RKO (cell line): ENCODE results near the gene HTRA3.

Experiments
- DNase-seq: peaks from one replicate; pipeline ENCODE4 v3.0.0-alpha.2; 2016; ENCODE audit warnings: low spot score

The HTRA3 gene

DNA sequence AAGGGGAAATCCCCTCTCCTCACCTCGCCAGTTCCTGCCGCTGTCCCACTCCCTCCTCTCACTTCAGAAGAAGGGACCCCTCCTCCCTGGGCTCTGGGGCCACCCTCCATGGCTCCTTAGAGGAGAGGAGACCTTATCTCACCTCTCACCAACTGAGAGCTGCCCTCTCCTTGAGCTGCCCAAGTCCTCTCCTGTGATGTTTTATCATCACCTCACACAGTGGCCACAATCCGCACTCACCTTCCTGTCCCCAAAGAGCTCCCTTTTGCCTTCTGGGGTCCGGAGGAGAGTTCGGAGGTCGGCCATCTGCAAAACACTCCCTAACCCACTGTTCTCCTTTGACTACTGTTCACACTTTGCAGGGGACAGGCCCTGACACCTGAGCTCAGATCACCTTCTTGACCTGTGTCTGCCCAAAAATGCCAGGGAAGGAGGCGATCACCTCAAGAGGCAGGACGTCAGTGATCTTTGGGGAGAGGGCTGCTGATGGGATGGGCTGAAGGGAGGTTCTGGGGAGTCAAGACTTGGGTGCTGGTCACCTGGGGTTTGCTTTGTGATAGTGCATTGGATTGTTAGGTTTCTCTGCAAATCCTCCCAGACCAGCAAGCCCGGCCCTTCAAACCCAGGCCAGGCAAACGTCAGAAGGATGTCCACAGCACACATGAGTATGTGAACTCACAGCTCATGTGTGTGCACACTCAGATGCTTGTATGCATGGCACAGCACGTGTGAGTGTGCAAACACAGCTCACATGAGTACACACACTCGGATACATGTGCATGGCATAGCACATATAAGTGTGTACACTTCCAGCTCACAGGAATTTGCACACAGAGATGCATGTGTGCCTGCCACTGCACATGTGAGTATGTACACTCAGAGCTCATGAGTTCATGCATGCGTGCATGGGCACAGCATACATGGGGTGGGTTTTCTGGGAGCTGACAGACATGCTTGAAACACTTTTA, 41.8 kb downstream of the HTRA3 start:
- DNase-seq = no peak

DNA sequence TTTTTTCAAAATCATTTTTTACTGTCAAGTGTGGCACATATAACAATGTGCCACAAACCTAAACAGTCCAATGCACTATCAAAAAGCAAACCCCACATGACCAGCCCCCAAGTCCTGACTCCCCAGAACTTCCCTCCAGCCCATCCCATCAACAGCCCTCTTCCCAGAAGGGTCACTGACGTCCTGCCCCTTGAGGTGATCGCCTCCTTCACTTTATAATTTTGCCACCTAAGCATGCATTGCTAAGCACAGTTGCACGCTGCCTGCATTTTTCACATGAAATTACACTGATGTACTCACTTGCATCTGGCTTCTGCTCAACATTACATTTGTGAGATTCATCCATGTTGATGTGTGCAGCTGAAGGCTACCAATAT, 42.5 kb downstream of the HTRA3 start:
- no peak for DNase-seq

DNA sequence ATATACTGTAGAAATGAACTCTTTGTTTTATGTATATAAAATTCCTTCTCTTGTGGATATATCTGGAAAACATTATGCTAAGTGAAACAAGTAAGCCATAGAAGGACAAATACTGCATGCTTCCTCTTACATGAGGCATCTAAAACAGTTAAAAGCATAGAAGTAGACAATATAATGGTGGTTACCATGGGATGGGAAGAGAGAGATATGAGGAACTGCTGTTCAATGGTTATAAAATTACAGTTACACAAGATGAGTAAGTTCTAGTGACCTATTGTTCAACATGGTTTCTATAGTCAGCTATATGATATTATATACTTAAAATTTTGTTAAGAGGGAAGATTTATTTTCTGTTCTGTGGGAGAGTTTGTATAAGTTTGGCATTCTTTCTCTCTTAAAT, 43.4 kb downstream of the HTRA3 start:
- no peak for DNase-seq

DNA sequence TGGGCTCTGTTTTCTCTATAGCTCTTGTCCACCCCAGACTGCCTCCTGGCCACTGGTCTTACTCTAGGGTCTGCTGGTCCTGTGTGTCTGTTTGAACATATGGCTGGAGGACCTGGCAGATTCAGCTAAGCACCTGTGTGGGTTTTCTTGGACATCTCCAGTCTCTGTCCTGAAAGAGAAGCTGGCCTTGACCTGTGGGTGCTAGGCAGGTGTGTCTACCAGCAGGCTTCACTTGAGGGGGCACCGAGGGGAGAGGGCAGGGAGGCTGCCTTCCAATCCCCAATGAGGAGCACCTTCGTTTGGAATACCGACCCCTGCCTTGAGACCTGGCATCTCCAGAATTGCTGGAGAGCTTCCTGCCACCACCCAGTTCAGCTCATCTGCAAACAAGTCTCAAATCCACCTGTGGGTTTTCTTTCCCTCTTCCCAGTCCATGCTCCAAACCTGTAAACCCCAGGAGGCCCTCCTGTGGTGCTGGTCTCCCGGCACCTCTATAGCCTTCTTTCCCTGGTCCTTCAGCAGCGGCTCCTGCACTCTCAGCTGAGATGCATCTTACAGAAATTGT, 45.2 kb downstream of the HTRA3 start:
- no peak for DNase-seq

DNA sequence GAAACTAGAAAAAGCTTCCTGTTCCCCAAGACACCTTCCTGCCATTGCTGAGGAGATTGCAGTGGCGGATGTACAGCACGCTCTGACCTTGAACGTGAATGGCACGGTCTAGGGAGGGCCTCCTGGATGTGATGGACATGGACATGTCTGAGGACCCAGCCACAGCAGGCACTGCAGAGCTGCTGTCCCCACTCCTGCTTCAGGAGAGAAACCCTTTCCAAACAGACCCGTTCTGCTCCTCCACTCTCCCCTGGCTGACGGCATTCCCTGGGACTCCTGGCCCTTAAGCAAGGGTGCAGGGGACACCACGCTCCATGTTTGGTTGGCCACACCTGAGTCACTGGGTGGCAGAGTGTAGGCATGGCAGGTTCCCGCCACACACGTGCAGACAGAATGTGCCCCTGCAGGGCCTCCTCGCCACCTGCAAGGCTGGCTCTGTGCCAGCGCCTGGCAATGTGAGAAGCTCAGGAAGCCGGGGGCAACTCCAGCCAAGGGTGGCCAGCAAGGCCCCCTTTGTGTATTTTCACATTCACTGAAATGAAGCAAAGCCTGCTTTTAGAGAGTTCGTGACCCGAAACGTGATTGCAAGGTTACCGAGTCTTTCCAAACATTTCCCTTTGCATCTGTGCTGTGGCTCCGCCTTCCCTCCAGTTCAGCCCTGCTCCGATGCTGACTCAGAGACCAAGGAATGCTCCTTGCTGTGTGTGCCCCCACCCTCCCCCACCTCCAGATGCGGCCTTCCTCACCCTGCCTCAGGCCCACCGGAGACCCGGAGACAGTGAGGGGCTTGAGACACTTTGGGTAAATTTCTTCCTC, 46.1 kb downstream of the HTRA3 start:
- peak; percentile 19 for DNase-seq

DNA sequence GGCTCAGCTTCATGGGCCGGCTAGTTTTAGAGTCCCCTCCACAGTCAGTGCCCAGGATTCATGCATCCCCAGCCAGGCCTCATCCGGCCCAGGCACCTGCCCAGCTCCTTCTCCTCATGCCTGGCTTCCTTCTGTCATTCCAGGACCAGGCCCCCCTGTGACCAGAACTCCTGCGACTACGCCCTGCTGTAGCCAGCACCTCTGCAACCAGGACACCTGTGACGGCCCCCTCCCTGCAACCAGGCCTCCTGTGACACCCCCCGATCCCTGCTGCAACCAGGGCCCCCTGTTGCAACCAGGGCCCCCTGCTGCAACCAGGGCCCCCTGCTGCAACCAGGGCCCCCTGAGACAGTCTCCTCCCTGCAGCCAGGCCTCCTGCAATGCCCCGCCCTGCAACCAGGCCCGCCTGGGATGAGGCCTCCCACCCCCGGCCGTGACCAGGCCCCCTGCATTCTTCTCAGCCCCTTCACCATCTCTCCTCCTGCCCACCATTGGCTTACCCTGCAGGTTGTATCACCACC, 46.8 kb downstream of the HTRA3 start:
- DNase-seq = no peak

DNA sequence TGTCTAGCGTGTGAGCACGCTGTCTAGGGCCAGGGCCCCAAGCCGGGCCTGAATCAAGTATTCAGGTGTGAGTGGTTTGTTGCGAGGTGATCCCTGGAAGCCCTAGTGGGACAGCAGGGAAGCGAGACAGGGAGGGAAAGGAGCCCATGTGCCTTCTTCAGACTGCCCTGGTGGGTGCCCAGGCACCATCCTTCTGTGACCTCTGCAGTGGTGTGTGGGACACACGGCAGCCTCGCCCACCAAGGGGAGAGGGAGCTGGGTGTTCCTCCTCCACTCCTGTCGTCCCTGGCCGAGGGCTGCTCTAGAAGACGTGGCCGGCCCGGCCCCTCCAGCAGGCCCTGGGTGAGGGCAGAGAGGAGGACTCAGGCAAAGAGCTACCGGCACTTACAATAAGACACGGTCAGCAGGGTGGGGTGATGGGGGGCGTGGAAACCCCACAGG, 47.4 kb downstream of the HTRA3 start:
- no peak for DNase-seq

DNA sequence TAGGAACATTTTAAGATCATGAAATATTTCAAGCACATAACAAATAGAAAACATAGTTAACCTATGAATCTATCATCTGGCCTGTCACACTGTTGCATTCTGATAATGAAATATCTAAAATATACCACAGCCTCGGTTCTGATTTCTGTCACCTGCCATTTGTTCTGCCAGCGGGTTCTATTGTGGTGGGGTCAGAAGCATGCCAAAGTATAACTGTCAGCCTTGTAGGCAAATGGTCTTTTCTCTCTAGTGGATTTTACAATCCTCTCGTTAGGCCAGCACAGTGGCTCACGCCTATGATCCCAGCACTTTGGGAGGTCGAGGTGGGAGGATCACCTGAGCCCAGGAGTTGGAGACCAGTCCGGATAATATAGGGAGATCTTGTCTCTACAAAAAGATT, 47.9 kb downstream of the HTRA3 start:
- no peak for DNase-seq

DNA sequence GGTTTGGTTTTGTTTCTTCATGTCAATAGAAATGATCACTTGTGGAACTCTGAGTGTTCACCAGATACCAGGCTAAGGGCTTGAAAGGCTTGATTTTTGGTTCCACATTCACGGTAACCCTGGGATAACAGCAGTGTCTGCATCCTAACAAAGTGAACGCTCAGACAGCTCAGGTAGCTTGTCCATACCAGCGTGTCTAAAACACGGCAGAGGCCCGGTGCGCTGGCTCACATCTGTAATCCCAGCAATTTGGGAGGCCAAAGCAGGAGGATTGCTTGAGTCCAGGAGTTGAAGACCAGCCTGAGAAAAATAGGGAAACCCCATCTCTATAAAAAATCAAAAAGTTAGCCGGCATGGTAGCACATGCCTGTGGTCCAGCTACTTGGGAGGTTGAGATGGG, 49.0 kb downstream of the HTRA3 start:
- DNase-seq = no peak

DNA sequence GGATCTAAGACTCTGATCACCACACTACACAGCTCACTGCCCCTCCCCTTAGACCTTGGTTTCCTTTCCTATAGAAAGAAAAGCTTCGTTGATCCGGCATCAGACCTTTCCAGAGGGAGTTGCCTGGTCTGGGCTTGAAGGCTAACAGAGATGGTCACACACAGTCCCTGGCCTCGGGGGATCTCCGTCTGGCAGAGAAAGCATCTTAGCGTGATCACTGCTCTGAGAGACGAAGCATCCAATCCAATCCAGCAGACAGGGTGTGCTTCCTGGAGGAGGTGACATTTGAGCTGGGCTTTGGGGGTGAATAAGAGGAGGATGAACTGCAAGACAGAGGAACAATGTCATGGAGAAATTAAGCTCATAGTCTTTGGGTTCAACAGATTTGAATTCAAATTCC, 49.5 kb downstream of the HTRA3 start:
- no peak for DNase-seq

DNA sequence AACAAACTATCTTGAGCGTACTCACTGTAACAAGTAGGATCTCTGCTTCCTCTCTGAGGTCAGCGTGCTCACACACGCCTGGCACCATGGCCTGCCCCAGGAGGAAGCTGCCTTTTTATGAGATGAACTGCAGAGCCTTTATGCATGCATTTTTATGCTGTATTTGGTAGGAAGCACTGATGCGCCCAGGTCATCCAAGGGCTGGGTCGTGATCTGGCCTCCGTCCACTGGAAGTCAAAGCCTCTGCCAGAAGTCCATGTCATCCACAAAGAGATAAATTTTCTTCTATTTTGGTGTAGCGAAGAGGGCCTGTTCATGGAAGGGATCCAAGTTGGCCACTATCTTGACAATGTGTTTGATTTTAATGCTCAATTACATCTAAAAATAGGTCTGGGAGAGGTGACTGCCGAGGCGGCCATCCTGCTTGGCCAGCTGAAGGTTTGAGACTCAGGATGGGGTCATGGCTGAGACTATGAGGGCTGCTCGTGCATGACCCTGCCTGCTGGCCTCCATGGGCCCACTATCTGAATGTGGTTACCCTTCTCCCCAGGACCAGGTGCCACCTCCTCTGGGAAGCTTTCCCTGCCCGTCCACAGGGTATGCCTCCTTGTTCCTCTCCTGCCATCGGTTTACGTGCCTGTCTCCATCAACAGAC, 50.3 kb downstream of the HTRA3 start:
- no peak for DNase-seq

DNA sequence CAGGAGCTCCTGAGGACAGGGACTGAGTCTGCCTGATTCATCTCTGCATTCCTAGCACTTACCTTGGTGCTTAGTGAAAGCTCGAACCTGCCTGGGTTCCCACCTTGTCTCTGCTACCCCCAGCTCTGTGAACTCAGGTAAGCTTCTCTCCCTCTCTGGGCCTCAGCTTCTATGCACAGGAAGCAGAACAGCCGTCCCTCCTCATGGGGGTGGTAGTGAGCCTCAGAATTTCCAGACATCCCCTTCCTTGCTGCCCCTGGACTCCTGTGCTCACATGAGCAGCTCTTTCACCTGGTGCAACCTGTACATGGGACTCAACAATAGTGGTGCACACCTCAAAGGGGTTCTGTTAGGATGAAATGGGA, 50.8 kb downstream of the HTRA3 start:
- DNase-seq = no peak

DNA sequence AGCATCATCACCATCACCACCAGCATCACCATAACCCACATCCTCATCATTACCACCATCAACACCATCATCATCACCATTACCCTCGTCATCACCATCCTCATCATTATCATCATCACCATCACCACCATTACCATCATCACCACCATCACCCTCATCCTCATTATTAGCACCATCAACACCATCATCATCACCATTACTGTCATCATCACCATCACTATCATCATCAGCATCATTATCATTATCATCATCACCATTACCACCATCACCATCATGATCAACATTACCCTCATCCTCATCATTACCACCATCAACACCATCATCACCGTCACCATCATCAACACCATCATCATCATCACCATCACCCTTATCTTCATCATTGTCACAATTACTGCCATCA, 51.7 kb downstream of the HTRA3 start:
- DNase-seq = no peak

DNA sequence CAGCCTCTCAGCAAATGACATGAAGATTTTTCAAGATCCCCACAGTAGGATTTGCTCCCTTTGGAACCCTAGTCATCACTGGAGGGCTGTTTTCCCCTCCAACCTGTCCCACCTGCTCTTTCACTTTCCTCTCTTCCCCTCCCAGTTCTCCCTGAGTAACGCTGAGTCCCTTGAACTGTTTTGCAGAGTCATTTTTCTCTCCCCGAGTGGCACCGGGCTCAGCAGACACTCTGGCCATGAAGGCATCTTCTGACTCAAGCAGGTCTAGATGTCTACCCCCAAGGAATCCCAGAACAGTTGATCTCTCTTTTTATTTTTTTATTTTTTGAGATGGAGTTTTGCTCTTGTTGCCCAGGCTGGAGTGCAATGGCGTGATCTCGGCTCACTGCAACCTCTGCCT, 52.2 kb downstream of the HTRA3 start:
- DNase-seq = no peak

DNA sequence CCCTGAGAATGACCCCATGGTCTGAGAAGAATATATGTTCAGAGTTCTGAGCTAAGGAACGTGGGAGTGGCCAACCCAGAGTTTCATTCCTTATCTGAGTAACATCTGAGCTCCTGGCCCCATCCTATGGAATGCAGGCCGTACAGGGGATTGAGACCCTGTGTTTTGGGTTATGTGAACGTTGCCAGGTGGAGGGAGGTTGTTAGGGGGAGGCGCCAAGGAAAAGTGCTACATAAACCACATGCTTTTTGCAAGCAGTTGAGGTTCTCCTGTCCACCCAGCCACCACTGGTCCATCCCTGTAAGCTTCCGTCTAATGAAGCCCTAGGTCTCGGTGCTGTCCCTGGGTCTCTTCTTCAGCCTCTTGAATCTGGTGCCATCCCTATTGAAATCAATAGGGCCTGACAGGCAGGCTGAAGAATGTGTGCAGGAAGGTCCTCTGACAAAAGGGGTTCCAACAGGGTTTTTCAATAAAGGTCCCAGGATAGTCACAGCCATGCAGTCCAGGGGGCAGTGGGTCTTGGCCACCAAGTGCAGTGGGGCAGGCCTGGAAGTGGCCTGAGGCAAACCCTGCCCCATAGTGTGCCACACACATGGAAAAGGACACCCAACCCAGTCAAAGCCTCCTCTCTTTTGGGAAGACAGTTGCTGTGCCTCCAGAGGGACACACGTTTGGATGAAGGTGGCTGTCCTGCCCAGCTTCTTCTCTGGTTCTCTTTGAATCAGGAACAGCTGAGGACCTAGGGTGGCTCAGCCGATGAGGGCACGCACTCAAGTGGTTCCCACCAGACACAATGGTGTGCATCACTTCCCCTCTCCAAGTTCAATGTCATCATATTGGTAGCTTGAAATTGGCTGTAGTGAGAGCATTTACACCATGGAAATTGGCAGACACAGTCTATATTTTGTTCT, 53.5 kb downstream of the HTRA3 start:
- no peak for DNase-seq

DNA sequence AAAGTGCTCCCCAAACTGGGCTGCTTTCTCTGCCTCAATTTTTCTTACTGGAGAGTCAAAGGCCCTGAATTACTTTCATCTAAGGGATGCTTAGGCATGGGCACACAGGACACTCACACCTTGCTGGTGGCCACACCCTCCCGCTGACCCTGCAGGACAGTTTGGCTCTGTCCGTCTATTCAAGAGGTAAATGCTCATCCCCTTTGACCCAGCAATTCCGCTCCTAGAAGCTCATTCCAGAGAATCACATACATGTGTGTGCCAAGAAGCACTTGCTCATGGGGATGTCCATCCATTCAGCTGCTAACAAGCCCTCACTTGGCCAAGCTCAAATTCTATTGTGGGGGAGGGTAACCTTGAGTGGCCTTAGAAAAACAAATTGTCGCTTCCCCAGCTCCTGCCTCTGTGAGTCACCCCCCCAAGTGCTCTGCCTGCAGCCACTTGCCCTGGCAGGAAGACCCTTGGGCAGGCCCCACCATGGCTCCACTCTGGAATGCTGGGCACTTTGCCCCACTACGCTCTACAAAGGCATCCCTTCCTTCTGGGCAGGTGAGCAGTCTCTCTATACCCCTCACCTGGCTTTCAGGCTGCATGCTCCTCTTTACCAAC, 54.5 kb downstream of the HTRA3 start:
- DNase-seq = no peak

DNA sequence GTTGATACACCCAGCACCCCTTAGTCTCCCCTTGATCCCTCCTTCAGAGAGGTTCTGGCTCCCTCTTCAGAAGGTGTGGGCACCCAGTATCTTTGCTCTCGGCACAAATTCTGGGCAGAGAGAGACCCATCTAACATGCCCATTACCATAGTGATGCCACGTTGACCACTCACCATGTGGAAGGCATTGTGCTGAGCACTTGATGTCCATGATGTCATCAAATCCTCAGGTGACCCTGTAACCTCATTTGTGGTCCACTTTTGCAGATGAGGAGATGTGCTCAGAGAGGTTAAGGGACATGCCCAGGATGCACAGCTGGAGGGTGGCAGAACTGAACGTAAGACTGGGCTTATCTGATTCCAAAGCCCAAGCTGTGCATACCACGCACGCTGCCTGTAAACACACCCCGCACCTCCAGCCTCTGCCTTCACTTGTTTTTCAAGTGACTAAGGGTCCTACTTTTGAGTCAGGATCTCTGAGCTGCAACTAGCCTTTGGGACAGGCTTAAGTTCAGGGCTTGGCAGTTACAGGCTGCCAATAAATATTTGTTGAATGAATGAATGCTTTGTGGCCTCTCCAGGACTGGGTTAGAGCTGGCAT, 55.2 kb downstream of the HTRA3 start:
- no peak for DNase-seq

DNA sequence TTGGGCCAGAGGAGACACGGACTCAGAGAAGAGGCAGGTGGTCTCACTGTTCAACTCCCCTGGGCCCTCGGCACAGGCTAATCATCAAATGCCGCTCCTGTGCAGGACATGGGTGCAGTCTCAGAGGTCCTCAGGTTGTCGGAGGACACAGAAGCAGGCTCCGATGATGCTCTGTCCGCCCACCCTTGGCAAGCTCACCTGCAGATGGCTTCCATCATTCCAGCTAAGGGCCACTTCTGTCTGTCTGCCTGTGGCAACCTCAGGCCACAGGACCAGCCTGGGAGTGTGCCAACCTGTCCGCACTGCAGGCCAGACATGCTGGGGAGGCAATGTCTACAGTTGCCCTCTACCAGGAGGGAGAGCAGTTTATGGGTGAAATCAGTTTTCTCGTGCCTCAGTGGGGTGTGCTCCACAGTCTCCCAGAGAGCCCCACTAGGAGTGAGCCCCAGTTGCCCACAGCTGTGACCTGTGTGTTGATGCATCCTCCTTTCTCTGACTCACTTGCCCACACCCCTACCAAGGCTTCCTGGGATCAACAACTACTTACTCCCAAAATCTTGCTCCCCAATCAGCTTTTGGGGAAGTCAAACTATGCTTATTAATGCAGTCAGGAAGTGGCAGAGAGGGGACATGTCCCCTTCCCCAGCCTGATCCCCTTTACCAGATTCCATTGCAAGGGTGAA, 55.9 kb downstream of the HTRA3 start:
- no peak for DNase-seq

DNA sequence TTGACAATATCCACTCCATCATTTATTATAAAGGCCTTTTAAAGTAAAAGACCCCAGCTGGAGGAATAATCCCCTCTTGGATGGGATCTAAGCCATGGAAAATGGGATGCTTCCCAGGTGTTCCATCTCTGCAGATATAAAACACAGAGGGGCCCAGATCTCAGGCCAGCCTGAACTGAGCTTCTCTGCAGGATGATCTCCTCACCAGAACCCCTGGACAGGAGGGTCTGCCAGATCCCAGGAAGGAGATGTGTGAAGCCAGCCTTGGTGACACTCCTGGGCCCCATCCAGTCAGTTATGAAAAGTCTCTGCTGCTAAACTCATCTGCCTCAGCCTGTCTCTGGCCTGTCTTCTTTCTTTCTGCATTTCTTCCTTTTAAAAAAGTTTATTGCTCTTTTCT, 56.7 kb downstream of the HTRA3 start:
- no peak for DNase-seq

DNA sequence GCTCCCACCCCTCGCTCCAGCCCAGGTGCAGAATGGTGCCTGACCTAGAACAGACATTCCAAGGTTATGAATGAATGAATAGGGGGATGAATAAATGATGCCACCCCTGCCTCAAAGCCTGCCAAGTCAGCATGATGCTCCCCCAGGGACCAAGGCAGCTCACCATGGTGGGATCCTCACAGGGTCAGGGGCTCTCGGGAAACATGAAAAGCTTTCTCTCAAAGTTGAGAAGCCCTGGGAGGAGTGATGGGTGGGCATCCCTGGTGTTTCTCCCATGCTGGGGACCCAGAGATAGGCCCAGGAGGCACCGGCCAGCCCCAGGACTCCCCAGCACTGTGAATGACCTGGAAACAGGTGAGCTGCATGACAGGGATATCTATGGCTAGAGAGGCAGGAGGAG, 58.9 kb downstream of the HTRA3 start:
- DNase-seq = no peak
